NCI-H446 treated with DMSO at 0.1 percent for 48 hours (cell line): ENCODE data around the gene CC2D2B.
"Not testable (repeated sequence)": the region's sequence is repeated elsewhere in the genome, so short reads cannot be mapped to it uniquely, and the experiment has no call there.

Source experiments
- DNase-seq: peaks from one replicate; lab custom pipeline; 2025; lab: John Stamatoyannopoulos, UW

CC2D2B gene

DNA sequence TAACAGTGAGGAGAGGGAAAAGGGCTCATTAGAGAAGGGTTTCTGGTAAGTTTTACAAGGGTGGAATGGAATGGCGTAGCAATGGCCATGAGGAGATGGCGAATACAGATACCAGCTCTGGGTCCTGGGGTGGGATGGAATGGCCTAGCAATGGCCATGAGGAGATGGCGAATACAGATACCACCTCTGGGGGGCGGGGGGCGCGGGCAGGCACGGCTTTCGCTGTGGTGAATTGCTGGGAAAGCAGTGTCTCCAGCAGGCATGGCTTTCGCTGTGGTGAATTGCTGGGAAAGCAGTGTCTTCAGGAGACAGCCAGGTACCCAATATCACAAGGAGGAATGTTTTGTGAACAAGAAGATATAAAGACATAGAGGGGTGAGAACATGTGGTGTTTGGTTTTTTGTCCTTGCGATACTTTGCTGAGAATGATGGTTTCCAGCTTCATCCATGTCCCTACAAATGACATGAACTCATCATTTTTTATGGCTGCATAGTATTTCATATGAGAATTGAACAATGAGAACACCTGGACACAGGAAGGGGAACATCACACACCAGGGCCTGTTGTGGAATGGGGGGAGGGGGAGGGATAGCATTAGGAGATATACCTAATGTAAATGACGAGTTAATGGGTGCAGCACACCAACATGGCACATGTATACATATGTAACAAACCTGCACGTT lies 1.7 kb upstream of the CC2D2B start:
- DNase-seq, result not testable (repeated sequence)

DNA sequence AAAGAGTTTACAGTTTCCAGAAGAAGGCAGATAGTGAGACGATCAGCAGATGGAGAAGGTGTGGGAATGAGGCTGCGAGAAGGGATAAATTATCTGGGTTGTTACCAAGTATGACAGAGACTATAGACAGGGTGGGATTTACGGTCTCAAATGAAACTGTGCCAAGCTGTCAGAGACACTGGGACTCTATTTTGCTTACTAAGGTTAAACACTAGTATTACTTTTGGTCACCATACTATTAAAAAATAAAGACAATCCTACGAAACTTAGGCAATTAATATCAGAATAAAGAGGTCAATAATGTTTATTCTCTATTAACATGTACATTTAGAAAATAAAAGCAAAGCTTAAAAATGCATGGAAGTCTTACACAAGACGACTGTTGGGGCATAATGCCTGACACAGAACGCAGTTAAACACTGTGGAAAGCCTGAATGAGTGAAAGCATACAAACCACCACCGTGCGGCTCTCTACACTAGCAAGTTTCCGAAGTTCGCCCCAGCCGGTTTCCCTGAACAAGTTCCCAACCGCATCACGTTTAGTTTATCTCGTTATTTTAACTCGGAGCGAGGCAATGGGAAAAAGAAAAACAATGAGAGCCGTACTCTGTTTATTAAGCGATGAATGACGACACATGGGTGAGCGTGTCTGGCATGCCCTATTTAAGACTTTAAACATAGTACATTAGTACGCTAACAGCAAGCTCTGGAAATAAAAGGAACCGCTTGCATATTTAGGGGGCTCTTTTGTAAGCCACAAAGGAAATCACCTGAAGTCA lies 909 bp upstream of the CC2D2B start:
- DNase-seq, result no peak

DNA sequence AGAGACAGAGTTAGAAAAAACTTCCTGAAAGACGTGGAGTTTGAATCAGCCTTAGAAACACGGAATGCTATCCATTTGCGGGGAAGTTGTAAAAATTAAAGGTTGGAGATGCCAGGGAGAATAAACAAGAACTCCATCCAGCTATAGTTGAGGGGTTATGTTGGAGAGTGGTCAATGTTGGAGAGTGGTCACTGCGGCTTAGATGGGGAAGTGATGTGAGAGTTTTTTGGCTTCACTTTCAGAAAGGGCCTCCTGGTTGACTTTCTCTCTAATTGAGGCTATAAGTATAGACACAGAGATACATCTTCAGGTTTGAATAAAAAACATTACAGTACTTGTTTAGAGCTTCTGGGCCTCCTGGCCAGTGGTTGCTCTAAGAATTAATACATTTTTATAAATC lies 675 bp downstream of the CC2D2B start:
- DNase-seq, result no peak

DNA sequence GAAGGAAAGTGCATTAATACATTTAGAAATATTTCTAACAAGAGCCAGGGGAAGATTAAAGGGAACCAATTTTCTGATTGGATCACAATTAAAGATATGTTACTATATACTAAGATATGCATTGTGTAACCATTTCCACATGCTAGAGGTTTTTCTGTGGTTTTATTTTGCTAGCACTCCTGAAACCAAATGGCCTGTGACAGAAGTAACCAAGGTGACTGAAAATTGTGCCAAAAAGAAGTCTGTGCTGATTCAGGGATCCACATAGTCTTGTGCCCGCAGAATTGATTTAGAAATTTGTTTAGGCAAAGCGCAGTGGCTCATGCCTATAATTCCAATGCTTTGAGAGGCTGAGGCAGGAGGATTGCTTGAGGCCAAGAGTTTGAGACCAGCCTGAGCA lies 1.8 kb downstream of the CC2D2B start:
- no peak for DNase-seq

DNA sequence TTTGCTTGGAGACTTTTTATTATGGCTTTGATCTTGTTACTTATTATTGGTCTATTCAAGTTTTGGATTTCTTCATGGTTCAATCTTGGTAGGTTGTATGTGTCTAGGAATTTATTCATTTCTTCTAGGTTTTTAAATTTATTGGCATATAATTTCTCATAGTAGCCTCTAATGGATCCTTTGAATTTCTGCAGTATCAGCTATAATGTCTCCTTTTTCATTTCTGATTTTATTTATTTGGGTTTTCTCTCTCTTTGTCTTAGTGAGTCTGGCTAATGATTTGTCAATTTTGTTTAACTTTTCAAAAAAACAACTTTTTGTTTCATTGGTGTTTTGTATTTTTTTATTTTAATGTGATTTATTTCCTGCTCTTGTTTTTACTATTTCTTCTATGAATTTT lies 8.3 kb downstream of the CC2D2B start:
- not testable (repeated sequence) for DNase-seq

DNA sequence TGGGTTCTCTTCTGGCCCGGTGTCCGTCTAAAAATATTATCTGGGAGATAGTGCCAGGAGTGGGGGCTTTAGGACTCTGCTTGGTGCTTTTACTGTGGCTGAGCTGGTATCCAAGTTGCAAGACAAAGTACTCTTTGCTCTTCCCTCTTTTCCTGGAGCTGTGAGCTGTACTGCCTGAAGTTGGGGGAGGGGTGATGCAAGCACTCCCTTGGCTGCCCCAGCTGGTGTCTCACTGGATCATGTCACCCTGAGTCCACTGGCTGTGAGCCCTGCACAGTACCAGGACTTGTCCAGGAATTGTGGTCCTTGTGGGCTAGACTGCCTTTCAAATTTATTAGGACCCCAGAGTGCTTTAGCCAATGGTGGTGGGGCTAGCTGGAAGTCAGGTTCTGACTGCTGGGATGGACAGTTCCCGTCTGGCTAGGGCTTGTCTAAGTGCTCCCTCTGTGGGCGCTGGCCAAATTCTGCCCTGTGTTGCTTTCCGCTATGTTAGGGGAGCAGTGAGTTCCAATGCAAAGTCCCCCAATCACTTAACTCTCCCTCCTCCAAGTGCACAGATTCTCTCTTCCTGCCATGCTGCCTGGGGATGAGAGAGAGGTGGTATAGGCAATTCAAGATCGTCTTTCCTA lies 13.1 kb downstream of the CC2D2B start:
- no peak for DNase-seq

DNA sequence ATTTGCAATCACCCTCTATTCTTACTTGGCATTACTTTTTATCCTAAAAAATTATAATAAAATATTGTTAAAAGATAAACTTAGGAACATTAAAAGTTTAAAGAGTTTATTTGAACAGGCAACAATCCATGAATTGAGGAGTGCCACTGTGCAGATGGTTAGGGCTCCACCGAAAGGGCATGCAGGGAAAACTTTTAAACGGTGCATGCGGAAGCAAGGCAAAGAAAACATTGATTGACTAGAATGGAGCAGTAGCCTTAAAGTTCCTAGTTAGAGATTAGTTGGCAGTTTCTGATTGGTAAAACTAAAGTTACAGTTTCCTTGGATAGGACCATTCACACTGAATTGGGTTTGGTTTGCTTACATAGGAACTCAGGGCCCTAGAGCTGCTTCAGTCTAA lies 17.3 kb downstream of the CC2D2B start:
- no peak for DNase-seq

DNA sequence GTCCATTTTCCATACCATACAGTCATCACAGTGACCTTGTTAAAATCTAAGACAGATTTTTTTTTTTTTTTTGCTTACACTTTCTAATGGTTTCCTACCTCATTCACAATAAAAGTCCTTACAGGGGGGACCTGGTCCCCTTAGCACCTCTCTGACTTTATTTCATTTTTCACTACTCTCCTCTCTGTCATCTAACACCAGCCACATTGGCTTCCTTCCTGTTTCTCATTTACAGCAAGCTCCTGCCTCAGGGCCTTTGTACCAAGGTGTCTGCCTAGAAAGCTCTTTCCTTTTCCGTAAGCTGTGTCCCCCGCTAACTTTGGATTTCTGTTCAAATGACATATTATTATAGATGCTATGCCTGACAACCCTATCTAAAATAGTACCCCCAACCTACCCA lies 27.7 kb downstream of the CC2D2B start:
- DNase-seq, result no peak

DNA sequence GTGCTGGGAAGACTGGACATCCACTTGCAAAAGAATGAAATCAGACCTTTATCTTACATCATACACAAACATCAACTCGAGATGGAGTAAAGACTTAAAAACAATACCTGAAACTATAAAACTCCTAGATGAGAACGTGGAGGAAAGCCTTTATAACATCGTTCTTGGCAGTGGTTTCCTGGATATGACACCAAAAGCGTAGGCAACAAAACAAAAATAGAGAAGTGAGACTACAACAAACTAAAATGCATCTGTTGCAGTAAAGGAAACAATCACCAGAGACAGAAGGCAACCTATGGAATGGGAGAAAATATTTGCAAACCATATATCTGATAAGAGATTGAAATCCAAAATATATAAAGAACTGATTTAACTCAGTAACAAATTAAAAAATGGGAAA lies 33.3 kb downstream of the CC2D2B start:
- DNase-seq, result no peak

DNA sequence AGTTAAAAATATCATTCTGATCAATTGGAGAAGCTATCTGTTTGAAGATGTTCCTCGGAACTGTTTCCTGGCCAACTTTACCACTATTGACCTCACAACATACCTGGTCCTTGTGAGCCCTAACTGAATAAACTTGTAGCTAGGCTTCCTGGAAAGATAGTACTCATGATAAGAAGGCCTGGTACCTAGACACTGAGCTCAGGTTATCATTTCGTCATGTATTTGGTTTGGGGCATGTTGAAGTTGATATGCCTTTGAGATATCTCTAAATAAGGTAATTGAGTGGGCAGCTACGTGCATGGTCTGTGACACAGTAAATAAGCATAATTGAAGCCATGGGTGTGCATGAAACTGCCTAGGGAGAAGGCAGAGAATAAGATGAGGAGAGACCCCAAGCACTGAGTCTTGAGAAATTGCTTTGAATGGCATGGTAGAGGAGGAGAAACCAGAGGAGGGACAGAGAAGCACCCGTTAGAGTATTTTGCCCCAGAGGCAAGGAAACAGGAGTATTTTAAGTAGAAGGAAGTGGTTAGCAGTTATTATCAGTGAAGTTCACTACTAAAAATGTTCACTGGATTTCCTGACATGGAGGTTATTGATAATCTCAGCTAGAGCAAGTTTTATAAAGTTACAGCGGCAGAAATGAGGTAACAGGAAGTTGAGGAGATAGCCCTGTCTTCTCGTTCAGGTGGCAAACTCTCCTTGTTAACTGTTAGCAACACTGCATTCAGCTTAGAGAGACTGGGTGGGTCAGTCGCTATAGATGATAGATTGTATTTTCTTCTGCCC lies 55.6 kb downstream of the CC2D2B start:
- no peak for DNase-seq

DNA sequence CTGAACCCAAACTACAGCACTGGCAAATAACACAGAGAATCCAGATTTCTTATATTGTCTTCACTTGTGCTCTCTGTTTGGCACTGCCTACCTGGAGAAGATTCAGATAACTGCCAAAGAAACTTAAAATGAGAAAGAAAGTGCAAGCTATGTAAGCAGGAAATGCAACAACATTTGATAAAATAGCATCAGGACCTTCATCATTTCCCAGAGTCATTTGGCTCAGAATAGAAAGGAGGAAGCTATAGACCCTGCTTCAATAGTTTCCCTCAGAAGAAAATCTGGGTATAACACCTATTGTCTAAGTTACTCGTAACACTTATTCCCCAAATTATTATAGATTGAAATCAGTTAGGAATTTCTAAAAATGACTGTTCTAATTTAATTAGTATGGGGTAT lies 56.2 kb downstream of the CC2D2B start:
- no peak for DNase-seq

DNA sequence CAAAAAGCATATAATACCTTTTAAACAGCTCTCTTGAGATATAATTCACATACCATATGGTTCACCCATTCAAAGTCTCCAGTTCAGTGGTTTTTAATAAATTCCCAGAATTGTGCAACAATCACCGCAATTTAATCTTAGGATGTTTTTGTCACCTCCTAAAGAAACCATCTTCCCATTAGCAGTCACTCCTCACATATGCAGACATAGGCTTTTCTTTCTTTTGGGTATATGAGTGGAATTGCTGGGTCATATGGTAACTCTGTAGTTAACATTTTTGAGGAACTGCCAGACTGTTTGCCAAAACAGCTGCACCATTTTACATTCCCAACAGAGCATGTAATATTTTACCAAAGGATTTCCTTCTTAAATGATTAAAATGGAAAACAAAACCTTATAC lies 57.0 kb downstream of the CC2D2B start:
- DNase-seq, result no peak

DNA sequence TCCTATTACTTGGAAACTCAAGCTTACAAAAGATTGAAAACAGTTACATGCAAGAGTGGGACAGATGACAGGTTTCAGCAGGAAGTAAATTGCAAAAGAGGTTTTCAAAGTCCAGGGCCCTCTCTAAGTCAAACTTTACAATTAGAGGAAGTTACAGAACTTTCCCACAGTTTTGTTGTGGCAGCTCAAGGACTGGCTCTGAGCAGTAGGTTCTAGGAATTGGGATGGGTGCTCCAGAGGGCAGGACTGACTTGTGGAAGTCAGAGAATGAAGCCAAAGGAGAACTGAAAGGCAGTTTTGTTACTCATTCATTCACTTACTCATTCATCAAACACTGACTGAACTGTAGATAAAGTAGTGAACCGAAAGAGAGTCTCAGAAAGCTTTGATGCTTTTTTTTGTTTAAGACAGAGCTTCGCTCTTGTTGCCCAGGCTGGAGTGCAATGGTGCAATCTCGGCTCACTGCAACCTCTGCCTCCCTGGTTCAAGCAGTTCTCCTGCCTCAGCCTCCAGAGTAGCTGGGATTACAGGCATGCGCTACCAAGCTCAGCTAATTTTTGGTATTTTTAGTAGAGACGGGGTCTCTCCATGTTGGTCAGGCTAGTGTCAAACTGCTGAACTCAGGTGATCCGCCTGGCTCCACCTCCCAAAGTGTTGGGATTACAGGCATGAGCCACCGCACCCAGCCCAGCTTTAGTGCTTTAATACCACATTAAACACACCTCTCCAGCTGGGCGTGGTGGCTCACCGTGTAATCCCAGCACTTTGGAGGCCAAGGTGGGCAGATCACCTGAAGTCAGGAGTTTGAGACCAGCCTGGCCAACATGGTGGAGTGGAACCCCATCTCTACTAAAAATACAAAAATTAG lies 68.8 kb downstream of the CC2D2B start:
- DNase-seq, result no peak

DNA sequence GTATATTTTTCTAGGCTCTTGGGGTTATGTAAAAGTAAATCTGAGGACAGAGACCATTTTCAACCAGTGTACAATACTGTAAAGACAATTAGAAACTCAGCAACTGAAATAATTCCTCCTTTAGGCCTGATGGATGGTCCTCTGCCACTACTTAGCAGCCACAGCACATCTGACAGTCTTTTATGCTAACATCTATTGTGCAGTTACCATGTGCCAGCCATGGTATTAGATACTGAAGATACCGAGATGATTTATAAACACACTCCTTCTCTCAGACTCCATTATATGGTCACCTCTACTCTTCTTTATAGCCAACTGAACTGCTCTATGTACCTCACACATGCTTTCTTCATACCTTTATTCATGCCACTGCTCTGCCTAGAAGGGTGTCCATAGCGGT lies 74.4 kb downstream of the CC2D2B start:
- DNase-seq, result no peak

DNA sequence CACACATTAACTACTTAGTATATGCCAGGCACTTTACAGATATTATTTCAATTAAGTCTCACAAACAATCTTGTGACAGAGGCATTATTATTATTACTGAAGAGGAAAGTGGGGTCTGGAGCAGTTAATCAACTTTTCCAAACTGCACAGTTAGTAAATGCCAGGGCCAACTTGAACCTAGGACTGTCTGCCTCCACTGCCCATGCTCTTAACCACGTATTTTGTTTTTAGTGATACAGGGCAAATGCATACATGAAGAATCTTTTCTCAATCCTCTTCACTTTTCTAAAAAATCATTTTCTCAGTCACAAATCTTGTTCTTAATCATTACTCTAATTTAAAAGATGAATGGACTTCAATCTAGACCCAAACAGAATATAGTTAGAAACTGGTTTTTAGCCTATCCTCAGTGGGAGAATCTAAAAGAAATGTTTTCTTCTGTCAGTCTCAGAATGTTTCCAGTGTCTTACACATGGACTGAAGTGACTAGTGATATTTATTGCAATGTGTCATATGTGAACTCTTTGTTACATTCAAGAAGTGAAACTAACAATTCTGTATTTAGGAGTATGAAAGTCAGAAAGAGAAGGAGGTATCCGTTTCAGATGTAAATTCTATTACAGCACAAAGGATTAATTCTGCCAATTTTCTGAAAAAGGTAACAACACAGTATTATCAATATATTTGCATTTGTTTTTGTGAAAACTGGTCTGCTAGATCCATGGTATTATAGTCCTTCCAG lies 80.1 kb downstream of the CC2D2B start:
- DNase-seq, result no peak

DNA sequence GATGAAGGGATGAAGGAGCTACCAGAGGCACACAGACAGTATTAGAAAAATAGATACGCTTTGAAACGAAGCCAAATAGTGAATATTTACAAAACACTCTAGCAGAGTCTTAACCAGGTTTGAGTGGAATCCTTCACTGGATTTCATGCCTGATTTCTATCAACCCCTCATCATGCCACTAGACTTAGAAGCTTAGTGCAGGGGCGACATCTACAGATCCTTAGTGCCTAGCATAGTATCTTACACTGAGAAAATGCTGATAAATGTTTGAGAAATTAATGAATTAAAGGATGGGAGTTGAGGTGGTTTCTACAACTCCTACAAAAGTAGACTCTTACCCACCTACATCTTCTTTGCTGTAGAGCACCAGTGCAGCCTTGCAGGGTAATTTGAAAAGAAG lies 80.9 kb downstream of the CC2D2B start:
- DNase-seq, result no peak

DNA sequence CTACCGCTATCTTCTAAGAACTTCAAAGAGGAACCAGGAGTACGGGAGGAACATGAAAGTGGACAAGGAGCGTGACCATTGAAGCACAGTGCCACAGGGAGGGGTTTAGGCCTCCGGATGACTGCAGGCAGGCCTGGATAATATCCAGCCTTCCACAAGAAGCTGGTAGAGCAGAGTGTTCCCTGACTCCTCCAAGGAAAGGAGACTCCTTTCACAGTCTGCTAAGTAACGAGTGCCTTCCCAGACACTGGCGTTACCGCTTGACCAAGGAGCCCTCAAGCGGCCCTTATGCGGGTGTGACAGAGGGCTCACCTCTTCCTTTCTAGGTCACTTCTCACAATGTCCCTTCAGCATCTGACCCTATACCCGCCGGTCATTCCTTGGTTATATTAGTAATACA lies 86.6 kb downstream of the CC2D2B start:
- DNase-seq, result not testable (repeated sequence)

DNA sequence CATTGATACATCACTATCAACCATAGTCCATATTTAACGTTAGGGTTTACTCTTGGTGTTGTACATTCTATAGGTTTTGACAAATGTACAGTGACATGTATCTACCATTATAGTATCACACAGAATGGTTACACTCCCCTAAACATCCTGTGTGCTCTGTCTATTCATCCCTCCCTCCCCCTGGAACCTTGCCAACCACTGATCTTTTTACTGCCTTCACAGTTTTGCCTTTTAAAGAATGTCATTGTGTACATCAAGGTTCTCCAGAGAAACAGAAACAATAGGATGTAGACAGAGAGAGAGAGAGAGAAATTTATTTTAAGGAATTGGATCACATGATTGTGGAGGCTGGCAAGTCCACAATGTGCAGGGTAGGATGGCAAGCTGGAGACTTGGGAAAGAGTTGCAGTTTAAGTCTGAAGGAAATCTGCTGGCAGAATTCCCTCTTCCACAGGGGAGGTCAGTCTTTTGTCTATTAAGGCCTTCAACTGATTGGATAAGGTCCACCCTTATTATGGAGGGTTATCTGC lies 90.5 kb downstream of the CC2D2B start:
- DNase-seq, result no peak

DNA sequence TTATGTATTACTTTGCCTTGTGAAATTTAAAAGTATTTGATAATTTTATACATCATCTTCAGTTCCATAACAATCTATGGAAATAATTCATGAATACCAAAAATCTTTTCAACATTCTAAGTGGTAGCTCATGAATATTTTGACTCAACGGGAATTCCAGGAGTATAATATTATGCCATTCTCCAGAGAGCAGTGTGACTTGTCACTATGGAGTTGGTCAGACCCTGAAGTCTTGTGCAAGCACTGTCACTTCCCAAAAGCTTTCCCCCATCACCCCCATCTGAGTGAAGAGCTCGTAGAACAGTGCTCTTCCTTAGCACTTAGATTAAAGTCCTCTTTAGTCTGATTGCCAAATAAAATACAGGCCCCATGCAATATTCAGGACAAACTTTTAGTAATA lies 106.2 kb downstream of the CC2D2B start:
- no peak for DNase-seq

DNA sequence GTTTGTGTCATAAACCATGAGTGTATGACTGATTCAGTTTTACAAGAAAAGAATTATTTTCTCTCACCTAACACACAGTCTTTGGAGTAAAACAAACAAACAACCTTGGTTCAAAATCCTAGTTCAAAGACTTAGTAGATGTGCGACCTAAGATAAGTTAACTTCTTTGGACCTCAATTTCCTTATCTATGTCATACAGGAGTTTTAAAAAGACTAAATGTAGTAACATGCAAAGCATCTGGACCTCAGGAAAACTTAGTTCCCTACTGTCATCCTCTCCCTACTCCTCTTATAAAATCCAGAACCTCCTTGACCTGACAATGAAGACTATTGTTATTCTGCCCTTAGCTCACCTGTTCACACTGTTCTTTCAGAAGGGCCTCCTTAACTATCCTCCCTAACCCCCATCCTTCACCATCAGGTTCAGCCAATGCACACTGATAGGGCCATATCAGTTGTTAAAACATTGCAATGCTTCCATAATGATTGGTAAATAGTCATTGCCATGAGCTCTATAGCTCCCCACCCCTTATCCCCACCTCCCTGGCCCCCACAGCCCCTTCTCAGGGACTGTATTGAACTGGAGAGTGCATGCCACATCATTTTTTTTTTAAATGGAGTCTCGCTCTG lies 106.8 kb downstream of the CC2D2B start:
- DNase-seq, result no peak
